OCI-LY3 (cell line): ENCODE data around the gene PARD3B.

ENCODE experiments used
- EZH2phosphoT487 ChIP-seq: fragments of 200-600 bp; shearing (Covaris generic); IDR thresholded peaks from 2 replicates; pipeline ENCODE4 v1.6.1; 2018; ENCODE audit warnings: antibody characterized with exemption, mixed run types, low read depth
- TF ChIP-seq, protein P1 (sequence below): fragments of 200-600, 300-600 bp; sonication (generic); IDR thresholded peaks from 2 replicates; pipeline ENCODE4 v1.5.1; 2014; ENCODE audit warnings: antibody characterized with exemption, low read length, low read depth

DNA sequence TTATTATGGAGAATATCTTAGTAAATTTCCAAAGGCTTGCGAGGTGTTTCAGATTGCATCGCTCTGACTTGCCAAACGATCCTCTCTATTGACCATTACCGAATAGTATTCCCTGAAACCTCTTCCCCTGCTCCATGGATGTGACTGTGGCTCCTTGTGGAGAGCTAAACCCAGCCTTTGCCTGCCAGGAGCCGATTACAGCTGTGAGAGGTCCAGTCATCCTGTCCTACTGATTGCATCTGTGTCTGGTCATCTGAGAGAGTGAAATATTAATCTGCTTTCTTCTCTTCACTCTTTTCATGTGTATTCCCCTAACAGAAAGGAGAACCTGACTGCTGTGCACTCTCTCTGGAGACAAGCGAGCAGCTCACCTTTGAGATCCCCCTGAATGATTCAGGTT is 613.1 kb downstream of the PARD3B start:
- TF ChIP-seq, protein P1, sequence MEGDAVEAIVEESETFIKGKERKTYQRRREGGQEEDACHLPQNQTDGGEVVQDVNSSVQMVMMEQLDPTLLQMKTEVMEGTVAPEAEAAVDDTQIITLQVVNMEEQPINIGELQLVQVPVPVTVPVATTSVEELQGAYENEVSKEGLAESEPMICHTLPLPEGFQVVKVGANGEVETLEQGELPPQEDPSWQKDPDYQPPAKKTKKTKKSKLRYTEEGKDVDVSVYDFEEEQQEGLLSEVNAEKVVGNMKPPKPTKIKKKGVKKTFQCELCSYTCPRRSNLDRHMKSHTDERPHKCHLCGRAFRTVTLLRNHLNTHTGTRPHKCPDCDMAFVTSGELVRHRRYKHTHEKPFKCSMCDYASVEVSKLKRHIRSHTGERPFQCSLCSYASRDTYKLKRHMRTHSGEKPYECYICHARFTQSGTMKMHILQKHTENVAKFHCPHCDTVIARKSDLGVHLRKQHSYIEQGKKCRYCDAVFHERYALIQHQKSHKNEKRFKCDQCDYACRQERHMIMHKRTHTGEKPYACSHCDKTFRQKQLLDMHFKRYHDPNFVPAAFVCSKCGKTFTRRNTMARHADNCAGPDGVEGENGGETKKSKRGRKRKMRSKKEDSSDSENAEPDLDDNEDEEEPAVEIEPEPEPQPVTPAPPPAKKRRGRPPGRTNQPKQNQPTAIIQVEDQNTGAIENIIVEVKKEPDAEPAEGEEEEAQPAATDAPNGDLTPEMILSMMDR: no peak
- TF ChIP-seq EZH2phosphoT487: no peak
